Measurements from ENCODE around the gene ZFR.

ZFR gene

DNA sequence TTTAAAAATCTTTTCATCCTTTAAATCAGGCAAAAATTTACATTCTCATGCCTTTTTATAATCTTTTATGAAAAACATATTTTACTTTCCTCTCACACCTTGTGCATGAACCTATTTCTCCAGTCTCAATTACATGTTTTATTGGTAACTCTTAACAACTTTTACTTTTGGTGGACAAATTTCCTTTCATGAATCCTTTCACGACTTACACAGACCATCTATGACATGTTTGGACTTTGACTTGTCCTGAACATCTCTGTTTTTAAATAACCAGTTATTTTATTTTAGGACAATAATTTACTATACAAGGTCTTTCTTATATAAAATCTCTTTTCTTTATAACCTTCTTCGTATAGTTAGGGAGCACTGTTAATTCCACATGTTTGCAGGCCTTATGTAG, 105.3 kb downstream of the ZFR start:
- no peak for ATAC-seq
- TF ChIP-seq ZNF70 (CRISPR knock-in tag; IDR thresholded peaks at IDR 0.05): no peak
- no peak for TF ChIP-seq PPARA (CRISPR knock-in tag; IDR thresholded peaks at IDR 0.05; ENCODE audit: borderline replicate concordance)
- TF ChIP-seq ZC3H10 (CRISPR knock-in tag; IDR thresholded peaks at IDR 0.05): no peak
- no peak for TF ChIP-seq ARNTL (CRISPR knock-in tag; IDR thresholded peaks at IDR 0.05; ENCODE audit: borderline replicate concordance, low read depth)
- no peak for TF ChIP-seq BACH2 (CRISPR knock-in tag; IDR thresholded peaks at IDR 0.05; ENCODE audit: borderline replicate concordance)
- no peak for TF ChIP-seq TCF4 (CRISPR knock-in tag; IDR thresholded peaks at IDR 0.05; ENCODE audit: borderline replicate concordance)
- no peak for TF ChIP-seq ESRRG (CRISPR knock-in tag; IDR thresholded peaks at IDR 0.05)
- no peak for TF ChIP-seq SNAI2 (CRISPR knock-in tag; IDR thresholded peaks at IDR 0.05)
- TF ChIP-seq ZFP3 (CRISPR knock-in tag; IDR thresholded peaks at IDR 0.05): no peak
- TF ChIP-seq RARB (CRISPR knock-in tag; IDR thresholded peaks at IDR 0.05): no peak
- no peak for TF ChIP-seq GLIS3 (CRISPR knock-in tag; IDR thresholded peaks at IDR 0.05)
- TF ChIP-seq ZNF8 (CRISPR knock-in tag; IDR thresholded peaks at IDR 0.05): no peak

DNA sequence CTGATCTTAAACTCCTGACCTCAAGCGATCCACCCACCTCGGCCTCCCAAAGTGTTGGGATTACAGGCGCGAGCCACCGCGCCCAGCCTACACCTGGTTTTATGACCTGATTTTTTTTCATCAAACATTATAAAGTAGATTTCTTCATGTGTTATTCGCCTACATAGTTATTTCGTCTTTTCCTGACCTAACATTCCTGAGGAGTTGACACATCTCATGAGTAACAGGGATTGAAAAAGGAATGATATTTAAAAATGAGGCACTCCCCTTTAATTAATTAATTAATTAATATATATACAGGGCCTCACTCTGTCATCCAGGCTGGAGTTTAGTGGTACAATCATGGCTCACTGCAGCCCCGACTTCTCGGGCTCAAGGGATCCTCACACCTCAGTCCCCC, 111.6 kb downstream of the ZFR start:
- TF ChIP-seq PPARA (CRISPR knock-in tag; IDR thresholded peaks at IDR 0.05; ENCODE audit: borderline replicate concordance) (no peak), ZNF565 (CRISPR knock-in tag; conservative IDR thresholded peaks at IDR 0.05; ENCODE audit: low read depth) (no peak), ISL1 (CRISPR knock-in tag; IDR thresholded peaks at IDR 0.05) (no peak), BACH2 (CRISPR knock-in tag; IDR thresholded peaks at IDR 0.05; ENCODE audit: borderline replicate concordance) (no peak), ZFP30 (CRISPR knock-in tag; IDR thresholded peaks at IDR 0.05) (no peak), TOX (CRISPR knock-in tag; IDR thresholded peaks at IDR 0.05; ENCODE audit: borderline replicate concordance) (no peak), TCF4 (CRISPR knock-in tag; IDR thresholded peaks at IDR 0.05; ENCODE audit: borderline replicate concordance) (no peak), RARB (CRISPR knock-in tag; IDR thresholded peaks at IDR 0.05) (no peak), ZFP3 (CRISPR knock-in tag; IDR thresholded peaks at IDR 0.05) (no peak)
- TF ChIP-seq, protein P1, sequence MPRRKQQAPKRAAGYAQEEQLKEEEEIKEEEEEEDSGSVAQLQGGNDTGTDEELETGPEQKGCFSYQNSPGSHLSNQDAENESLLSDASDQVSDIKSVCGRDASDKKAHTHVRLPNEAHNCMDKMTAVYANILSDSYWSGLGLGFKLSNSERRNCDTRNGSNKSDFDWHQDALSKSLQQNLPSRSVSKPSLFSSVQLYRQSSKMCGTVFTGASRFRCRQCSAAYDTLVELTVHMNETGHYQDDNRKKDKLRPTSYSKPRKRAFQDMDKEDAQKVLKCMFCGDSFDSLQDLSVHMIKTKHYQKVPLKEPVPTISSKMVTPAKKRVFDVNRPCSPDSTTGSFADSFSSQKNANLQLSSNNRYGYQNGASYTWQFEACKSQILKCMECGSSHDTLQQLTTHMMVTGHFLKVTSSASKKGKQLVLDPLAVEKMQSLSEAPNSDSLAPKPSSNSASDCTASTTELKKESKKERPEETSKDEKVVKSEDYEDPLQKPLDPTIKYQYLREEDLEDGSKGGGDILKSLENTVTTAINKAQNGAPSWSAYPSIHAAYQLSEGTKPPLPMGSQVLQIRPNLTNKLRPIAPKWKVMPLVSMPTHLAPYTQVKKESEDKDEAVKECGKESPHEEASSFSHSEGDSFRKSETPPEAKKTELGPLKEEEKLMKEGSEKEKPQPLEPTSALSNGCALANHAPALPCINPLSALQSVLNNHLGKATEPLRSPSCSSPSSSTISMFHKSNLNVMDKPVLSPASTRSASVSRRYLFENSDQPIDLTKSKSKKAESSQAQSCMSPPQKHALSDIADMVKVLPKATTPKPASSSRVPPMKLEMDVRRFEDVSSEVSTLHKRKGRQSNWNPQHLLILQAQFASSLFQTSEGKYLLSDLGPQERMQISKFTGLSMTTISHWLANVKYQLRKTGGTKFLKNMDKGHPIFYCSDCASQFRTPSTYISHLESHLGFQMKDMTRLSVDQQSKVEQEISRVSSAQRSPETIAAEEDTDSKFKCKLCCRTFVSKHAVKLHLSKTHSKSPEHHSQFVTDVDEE (CRISPR knock-in tag; IDR thresholded peaks at IDR 0.05): no peak
- TF ChIP-seq, protein P2, sequence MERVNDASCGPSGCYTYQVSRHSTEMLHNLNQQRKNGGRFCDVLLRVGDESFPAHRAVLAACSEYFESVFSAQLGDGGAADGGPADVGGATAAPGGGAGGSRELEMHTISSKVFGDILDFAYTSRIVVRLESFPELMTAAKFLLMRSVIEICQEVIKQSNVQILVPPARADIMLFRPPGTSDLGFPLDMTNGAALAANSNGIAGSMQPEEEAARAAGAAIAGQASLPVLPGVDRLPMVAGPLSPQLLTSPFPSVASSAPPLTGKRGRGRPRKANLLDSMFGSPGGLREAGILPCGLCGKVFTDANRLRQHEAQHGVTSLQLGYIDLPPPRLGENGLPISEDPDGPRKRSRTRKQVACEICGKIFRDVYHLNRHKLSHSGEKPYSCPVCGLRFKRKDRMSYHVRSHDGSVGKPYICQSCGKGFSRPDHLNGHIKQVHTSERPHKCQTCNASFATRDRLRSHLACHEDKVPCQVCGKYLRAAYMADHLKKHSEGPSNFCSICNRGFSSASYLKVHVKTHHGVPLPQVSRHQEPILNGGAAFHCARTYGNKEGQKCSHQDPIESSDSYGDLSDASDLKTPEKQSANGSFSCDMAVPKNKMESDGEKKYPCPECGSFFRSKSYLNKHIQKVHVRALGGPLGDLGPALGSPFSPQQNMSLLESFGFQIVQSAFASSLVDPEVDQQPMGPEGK (CRISPR knock-in tag; IDR thresholded peaks at IDR 0.05; ENCODE audit: borderline replicate concordance): no peak
- no peak for ATAC-seq

DNA sequence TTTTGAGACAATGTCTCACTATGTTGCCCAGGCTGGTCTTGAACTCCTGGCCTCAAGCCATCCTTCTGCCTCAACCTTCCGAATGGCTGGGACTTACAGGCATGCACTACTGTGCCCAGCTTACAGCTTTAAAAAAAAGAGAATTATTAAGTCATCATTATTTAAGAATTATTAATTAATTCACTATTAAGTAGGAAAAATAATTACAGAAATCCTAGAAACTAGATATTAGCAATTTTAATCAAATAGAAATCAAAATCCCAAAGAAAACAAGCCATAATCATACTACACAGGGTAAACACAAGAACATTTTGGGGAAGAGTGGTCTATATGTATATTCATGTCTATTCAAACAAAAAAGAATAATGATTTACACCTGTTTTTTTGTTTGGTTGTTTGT, 112.2 kb downstream of the ZFR start:
- ATAC-seq: no peak
- TF ChIP-seq ARNTL (CRISPR knock-in tag; IDR thresholded peaks at IDR 0.05; ENCODE audit: borderline replicate concordance, low read depth): no peak
- no peak for TF ChIP-seq ZFP3 (CRISPR knock-in tag; IDR thresholded peaks at IDR 0.05)
- TF ChIP-seq ZNF8 (CRISPR knock-in tag; IDR thresholded peaks at IDR 0.05): no peak
- TF ChIP-seq TOX (CRISPR knock-in tag; IDR thresholded peaks at IDR 0.05; ENCODE audit: borderline replicate concordance): no peak
- no peak for TF ChIP-seq ZC3H10 (CRISPR knock-in tag; IDR thresholded peaks at IDR 0.05)
- TF ChIP-seq, protein P3, sequence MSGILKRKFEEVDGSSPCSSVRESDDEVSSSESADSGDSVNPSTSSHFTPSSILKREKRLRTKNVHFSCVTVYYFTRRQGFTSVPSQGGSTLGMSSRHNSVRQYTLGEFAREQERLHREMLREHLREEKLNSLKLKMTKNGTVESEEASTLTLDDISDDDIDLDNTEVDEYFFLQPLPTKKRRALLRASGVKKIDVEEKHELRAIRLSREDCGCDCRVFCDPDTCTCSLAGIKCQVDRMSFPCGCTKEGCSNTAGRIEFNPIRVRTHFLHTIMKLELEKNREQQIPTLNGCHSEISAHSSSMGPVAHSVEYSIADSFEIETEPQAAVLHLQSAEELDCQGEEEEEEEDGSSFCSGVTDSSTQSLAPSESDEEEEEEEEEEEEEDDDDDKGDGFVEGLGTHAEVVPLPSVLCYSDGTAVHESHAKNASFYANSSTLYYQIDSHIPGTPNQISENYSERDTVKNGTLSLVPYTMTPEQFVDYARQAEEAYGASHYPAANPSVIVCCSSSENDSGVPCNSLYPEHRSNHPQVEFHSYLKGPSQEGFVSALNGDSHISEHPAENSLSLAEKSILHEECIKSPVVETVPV (CRISPR knock-in tag; IDR thresholded peaks at IDR 0.05): no peak
- TF ChIP-seq PPARA (CRISPR knock-in tag; IDR thresholded peaks at IDR 0.05; ENCODE audit: borderline replicate concordance): no peak
- TF ChIP-seq CSDC2 (CRISPR knock-in tag; IDR thresholded peaks at IDR 0.05): no peak
- TF ChIP-seq ISL1 (CRISPR knock-in tag; IDR thresholded peaks at IDR 0.05): no peak
- TF ChIP-seq RARB (CRISPR knock-in tag; IDR thresholded peaks at IDR 0.05): no peak
- no peak for TF ChIP-seq TCF4 (CRISPR knock-in tag; IDR thresholded peaks at IDR 0.05; ENCODE audit: borderline replicate concordance)
- no peak for TF ChIP-seq ZNF70 (CRISPR knock-in tag; IDR thresholded peaks at IDR 0.05)

DNA sequence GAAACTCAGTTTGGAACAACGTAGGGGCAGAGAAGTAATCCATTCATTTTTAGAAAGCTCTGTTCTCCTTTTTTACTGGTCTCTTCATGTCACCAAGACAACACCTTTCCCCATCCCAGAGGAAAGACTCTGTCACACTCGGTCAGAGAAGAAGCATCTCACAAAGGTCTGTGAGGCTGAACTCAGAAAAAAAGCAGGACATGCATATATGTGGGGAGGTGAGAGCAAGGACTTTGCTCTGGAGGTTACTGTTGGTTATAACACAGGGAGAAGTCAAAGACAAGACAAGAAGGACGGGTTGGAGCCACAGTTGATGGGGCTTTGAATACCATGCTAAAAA, 112.6 kb downstream of the ZFR start:
- ATAC-seq: no peak
- TF ChIP-seq TCF4 (CRISPR knock-in tag; IDR thresholded peaks at IDR 0.05; ENCODE audit: borderline replicate concordance) (no peak), ZFP30 (CRISPR knock-in tag; IDR thresholded peaks at IDR 0.05) (no peak), ZFP3 (CRISPR knock-in tag; IDR thresholded peaks at IDR 0.05) (no peak), ESRRG (CRISPR knock-in tag; IDR thresholded peaks at IDR 0.05) (no peak), SNAI2 (CRISPR knock-in tag; IDR thresholded peaks at IDR 0.05) (no peak), OSR1 (CRISPR knock-in tag; IDR thresholded peaks at IDR 0.05) (no peak), GLIS3 (CRISPR knock-in tag; IDR thresholded peaks at IDR 0.05) (no peak), PPARA (CRISPR knock-in tag; IDR thresholded peaks at IDR 0.05; ENCODE audit: borderline replicate concordance) (no peak)
- TF ChIP-seq, protein P1 (CRISPR knock-in tag; IDR thresholded peaks at IDR 0.05): no peak
